Neuronal stem cell (in vitro differentiated cells): ENCODE measurements around the gene DLG2.
"Not testable (repeated sequence)": the region's sequence is repeated elsewhere in the genome, so short reads cannot be mapped to it uniquely, and the experiment has no call there.

Experiments
- DNase-seq: peaks from one replicate; pipeline ENCODE4 v3.0.0-alpha.2; 2013; ENCODE audit warnings: low spot score
- H2AFZ ChIP-seq: one replicate; pipeline ENCODE4 v1.6.1; 2013; ENCODE audit warnings: mild to moderate bottlenecking, low read length, inconsistent platforms
- H2AK5ac ChIP-seq: 2 replicates; pipeline ENCODE4 v1.6.1; 2013; ENCODE audit warnings: low read depth, mild to moderate bottlenecking, inconsistent platforms, low read length, moderate library complexity, mixed read lengths
- H2BK120ac ChIP-seq: 2 replicates; pipeline ENCODE4 v1.6.1; 2013; ENCODE audit warnings: low read depth, mild to moderate bottlenecking, inconsistent platforms, low read length, moderate library complexity, mixed read lengths
- H2BK12ac ChIP-seq: one replicate; pipeline ENCODE4 v1.6.1; 2013; ENCODE audit warnings: low read length, inconsistent platforms
- H2BK15ac ChIP-seq: 2 replicates; pipeline ENCODE4 v1.6.1; 2013; ENCODE audit warnings: mild to moderate bottlenecking, low read length, inconsistent platforms, mixed read lengths
- H2BK5ac ChIP-seq: one replicate; pipeline ENCODE4 v1.6.1; 2013; ENCODE audit warnings: inconsistent platforms, mild to moderate bottlenecking, low read length, moderate library complexity
- H3K14ac ChIP-seq: one replicate; pipeline ENCODE4 v1.6.1; 2013; ENCODE audit warnings: low read length, inconsistent platforms
- H3K18ac ChIP-seq: 2 replicates; pipeline ENCODE4 v1.6.1; 2013; ENCODE audit warnings: low read length, inconsistent platforms
- H3K23ac ChIP-seq: 2 replicates; pipeline ENCODE4 v1.6.1; 2013; ENCODE audit warnings: low read depth, mild to moderate bottlenecking, mixed read lengths, low read length, inconsistent platforms; ENCODE audit not compliant: poor library complexity
- H3K27ac ChIP-seq: replicated peaks from 3 replicates; pipeline ENCODE4 v1.5.1; 2013; ENCODE audit warnings: low read length, inconsistent platforms
- H3K27me3 ChIP-seq, 3 experiments: 2 replicates each; pipeline ENCODE4 v1.6.1; 2013; ENCODE audit warnings: low read length in 3 of 3, mild to moderate bottlenecking in 2 of 3, inconsistent platforms in 1 of 3, low read depth in 1 of 3, mixed read lengths in 1 of 3, moderate library complexity in 1 of 3; ENCODE audit not compliant: control insufficient read depth in 3 of 3, insufficient read depth in 3 of 3
- H3K36me3 ChIP-seq, 2 donors: replicated peaks in 1 of 2; 2 replicates each; pipeline ENCODE4 v1.6.1; 2013; ENCODE audit warnings: low read length in 2 of 2; ENCODE audit not compliant: control insufficient read depth in 2 of 2, insufficient read depth in 2 of 2
- H3K4ac ChIP-seq: 2 replicates; pipeline ENCODE4 v1.6.1; 2013; ENCODE audit warnings: inconsistent platforms, mild to moderate bottlenecking, low read length, moderate library complexity
- H3K4me1 ChIP-seq, 2 donors: 1 replicate in 1 of 2; 2 replicates in 1 of 2; pipeline ENCODE4 v1.6.1; 2013; ENCODE audit warnings: low read length in 2 of 2, low read depth in 1 of 2; ENCODE audit not compliant: control insufficient read depth in 2 of 2, insufficient read depth in 1 of 2
- H3K4me2 ChIP-seq: one replicate; pipeline ENCODE4 v1.6.1; 2013; ENCODE audit warnings: mild to moderate bottlenecking, low read length, inconsistent platforms; ENCODE audit not compliant: insufficient read depth, poor library complexity, severe bottlenecking
- H3K4me3 ChIP-seq, 2 donors: 2 replicates each; pipeline ENCODE4 v1.5.1; 2013; ENCODE audit warnings: low read length in 2 of 2, mild to moderate bottlenecking in 2 of 2, inconsistent platforms in 1 of 2, moderate library complexity in 1 of 2
- H3K79me1 ChIP-seq: one replicate; pipeline ENCODE4 v1.6.1; 2013; ENCODE audit warnings: low read depth, mild to moderate bottlenecking, inconsistent platforms, low read length, moderate library complexity
- H3K9ac ChIP-seq: one replicate; pipeline ENCODE4 v1.6.1; 2013; ENCODE audit warnings: mild to moderate bottlenecking, low read depth, low read length, inconsistent platforms; ENCODE audit not compliant: poor library complexity
- H3K9me3 ChIP-seq, 2 donors: replicated peaks in 1 of 2; 2 replicates each; pipeline versions ENCODE3 to v1.6.1; 2013; ENCODE audit warnings: low read length in 2 of 2, mild to moderate bottlenecking in 2 of 2, inconsistent platforms in 1 of 2, low read depth in 1 of 2, mixed read lengths in 1 of 2, moderate library complexity in 1 of 2; ENCODE audit not compliant: control insufficient read depth in 2 of 2, insufficient read depth in 1 of 2
- H4K8ac ChIP-seq: one replicate; pipeline ENCODE4 v1.6.1; 2013; ENCODE audit warnings: low read depth, mild to moderate bottlenecking, inconsistent platforms, low read length, moderate library complexity
- H4K91ac ChIP-seq: one replicate; pipeline ENCODE4 v1.6.1; 2013; ENCODE audit warnings: low read length, low read depth, mild to moderate bottlenecking, inconsistent platforms; ENCODE audit not compliant: poor library complexity
- WGBS, 2 donors: extraction: QIAGEN DNeasy Blood & Tissue Kit; methylation state at CpG; one replicate each; pipeline ENCODE4 v1.1.7; 2013; ENCODE audit warnings: missing lambda C conversion rate in 2 of 2, mixed read lengths in 1 of 2; ENCODE audit not compliant: insufficient read length in 2 of 2, insufficient replicate concordance in 1 of 2; ENCODE audit errors: extremely low coverage in 2 of 2; 5-methylcytosine and 5-hydroxymethylcytosine counted together

Gene DLG2

DNA sequence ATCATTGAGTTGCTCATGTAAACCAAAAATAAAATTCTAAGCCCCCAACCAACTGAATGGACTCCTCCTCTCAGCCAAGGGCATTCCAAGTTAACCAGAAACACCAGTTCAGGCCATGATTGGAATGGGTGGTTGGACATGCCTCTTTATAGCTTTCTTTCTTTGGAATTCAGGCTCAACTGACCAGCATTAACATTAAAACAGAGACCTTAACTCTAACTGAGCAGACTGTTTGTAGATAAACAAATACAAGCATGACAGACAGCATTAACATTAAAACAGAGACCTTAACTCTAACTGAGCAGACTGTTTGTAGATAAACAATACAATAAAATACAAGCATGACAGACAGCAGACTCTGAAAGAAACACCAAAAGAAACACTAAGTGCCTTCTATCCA, 278.2 kb downstream of the DLG2 start:
- Histone ChIP-seq H4K8ac (no peak overlapping the region), H2BK12ac (no peak overlapping the region), H3K36me3 (no peaks in the 10 kb centered on the region), H3K27ac (no peak overlapping the region), H2AFZ (no peak overlapping the region), H3K14ac (no peak overlapping the region), H3K9me3 (no peaks in the 10 kb centered on the region), H4K91ac (no peak overlapping the region), H3K18ac (no peak overlapping the region), H2BK120ac (no peak overlapping the region), H3K4me1 (peaks cover 0 to 4% of the 10 kb centered on the region in 2 donors), H3K4me3 (no peak overlapping the region), H3K27me3 (no peaks in the 10 kb centered on the region), H2BK5ac (no peak overlapping the region), H3K4me2 (no peak overlapping the region), H3K23ac (no peak overlapping the region), H2AK5ac (no peak overlapping the region), H2BK15ac (no peak overlapping the region), H3K4ac (no peak overlapping the region), H3K9ac (no peak overlapping the region), H3K79me1 (no peaks in the 10 kb centered on the region)
- no peak for DNase-seq

DNA sequence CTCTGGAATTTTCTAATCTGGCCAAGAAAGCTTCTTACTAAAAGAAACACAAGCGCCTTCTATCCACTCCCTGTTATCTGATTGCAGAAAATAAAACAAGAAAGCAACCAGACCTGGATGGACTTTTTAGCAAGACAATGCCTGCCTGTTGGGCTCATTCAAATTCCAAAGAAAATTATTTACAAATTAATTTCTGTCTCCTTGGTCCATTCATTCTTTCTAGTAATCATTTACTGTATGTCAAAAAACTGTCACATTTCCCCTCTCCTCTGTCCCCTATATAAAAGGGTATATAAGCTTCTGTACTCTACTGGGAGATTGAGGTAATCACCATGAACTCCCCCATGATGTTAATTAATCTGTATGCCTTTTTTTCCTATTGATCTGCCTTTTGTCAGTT, 279.9 kb downstream of the DLG2 start:
- H4K91ac ChIP-seq = no peak overlapping the region
- H2BK12ac ChIP-seq = no peak overlapping the region
- no peak overlapping the region for H3K9ac ChIP-seq
- H2BK120ac ChIP-seq = no peak overlapping the region
- peaks cover 0 to 4% of the 10 kb centered on the region in 2 donors for H3K4me1 ChIP-seq
- no peak overlapping the region for H3K18ac ChIP-seq
- no peak overlapping the region for H3K4me3 ChIP-seq
- no peak overlapping the region for H4K8ac ChIP-seq
- no peak overlapping the region for H3K4me2 ChIP-seq
- no peak overlapping the region for H3K23ac ChIP-seq
- H2BK5ac ChIP-seq = no peak overlapping the region
- no CpG with 5 or more reads among the region's 1 CpG for WGBS, 2 donors
- H2AFZ ChIP-seq = no peak overlapping the region
- no peak overlapping the region for H3K27ac ChIP-seq
- H3K79me1 ChIP-seq = no peaks in the 10 kb centered on the region
- no peak overlapping the region for H2BK15ac ChIP-seq
- no peaks in the 10 kb centered on the region for H3K36me3 ChIP-seq
- H3K4ac ChIP-seq = no peak overlapping the region
- H3K9me3 ChIP-seq = no peaks in the 10 kb centered on the region
- H3K27me3 ChIP-seq = no peaks in the 10 kb centered on the region
- H3K14ac ChIP-seq = no peak overlapping the region
- DNase-seq = no peak
- no peak overlapping the region for H2AK5ac ChIP-seq

DNA sequence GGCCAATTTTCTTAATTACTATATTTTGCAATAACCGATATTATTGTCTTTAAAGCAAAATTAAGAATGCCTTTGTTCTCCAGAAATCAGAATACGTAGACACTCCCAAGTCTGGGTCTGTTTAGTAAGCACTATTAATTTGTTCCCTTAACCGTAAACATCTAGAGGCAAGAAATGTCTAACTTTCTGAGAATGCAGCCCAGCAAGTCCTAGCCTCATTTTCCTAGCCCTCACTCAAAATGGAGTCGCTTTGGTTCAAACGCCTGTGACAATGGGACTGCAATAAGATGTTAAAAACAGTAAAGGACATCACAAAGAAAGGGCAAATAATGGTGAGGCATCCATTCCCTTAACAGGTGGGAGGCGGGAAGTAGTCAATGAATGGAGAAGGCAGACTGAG, 280.7 kb downstream of the DLG2 start:
- Histone ChIP-seq H2BK15ac (no peak overlapping the region), H2AK5ac (no peak overlapping the region), H2BK120ac (no peak overlapping the region), H3K14ac (no peak overlapping the region), H4K91ac (no peak overlapping the region), H3K23ac (no peak overlapping the region), H3K4ac (no peak overlapping the region), H3K36me3 (no peaks in the 10 kb centered on the region), H3K4me1 (peaks cover 0 to 4% of the 10 kb centered on the region in 2 donors), H3K18ac (no peak overlapping the region), H3K27me3 (no peaks in the 10 kb centered on the region), H2AFZ (no peak overlapping the region), H3K4me2 (no peak overlapping the region), H3K9ac (no peak overlapping the region), H4K8ac (no peak overlapping the region), H3K9me3 (no peaks in the 10 kb centered on the region), H3K79me1 (no peaks in the 10 kb centered on the region), H2BK12ac (no peak overlapping the region), H3K4me3 (no peak overlapping the region), H3K27ac (no peak overlapping the region), H2BK5ac (no peak overlapping the region)
- no CpG with 5 or more reads among the region's 6 CpGs for WGBS, 2 donors
- DNase-seq = no peak

DNA sequence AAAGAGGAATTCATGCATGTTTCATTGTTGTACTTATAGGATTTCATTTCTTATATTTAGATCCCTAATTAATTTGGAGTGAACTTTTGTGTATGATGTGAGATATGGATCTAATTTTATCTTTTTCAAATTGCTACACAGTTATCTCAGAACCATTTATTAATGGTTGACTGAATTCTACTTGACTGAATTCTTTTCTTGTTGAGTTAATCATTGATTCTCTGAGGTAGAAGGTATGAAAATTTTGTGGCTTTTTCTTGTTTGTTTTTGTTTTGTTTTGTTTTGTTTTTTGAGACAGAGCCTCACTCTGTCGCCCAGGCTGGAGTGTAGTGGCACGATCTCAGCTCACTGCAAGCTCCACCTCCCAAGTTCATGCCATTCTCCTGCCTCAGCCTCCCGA, 286.3 kb downstream of the DLG2 start:
- not testable (repeated sequence) for H3K79me1 ChIP-seq, H2AK5ac ChIP-seq, DNase-seq, H3K23ac ChIP-seq, H3K27me3 ChIP-seq, H4K91ac ChIP-seq, H3K4me3 ChIP-seq, H3K9ac ChIP-seq, H2BK15ac ChIP-seq, H3K14ac ChIP-seq, H2BK12ac ChIP-seq, H4K8ac ChIP-seq, H3K27ac ChIP-seq, H3K4ac ChIP-seq, H3K36me3 ChIP-seq, H3K4me2 ChIP-seq, H2AFZ ChIP-seq, H3K9me3 ChIP-seq, H3K18ac ChIP-seq, H2BK120ac ChIP-seq, H3K4me1 ChIP-seq, H2BK5ac ChIP-seq
- no CpG with 5 or more reads among the region's 3 CpGs for WGBS, 2 donors
